WTC11 (cell line): ENCODE data around the gene HTR4.

ENCODE experiments used
- ATF1 ChIP-seq: sonication (generic); formaldehyde crosslinking; IDR thresholded peaks from 2 replicates; pipeline ENCODE4 v1.8.1; 2023; ENCODE audit warnings: mild to moderate bottlenecking, moderate library complexity, missing genetic modification reagents
- ATF2 ChIP-seq: sonication (generic); formaldehyde crosslinking; IDR thresholded peaks from 2 replicates; pipeline ENCODE4 v1.8.1; 2022; ENCODE audit warnings: low read depth, missing genetic modification reagents, borderline replicate concordance
- CTCF ChIP-seq: fragments of 200-600 bp; IDR thresholded peaks from 2 replicates; pipeline ENCODE4 v1.8.0; 2022; ENCODE audit warnings: antibody characterized with exemption
- E2F4 ChIP-seq: sonication (generic); formaldehyde crosslinking; IDR thresholded peaks from 2 replicates; pipeline ENCODE4 v1.8.1; 2022; ENCODE audit warnings: low read depth, mild to moderate bottlenecking, moderate library complexity, missing genetic modification reagents, borderline replicate concordance
- FOXK1 ChIP-seq: sonication (generic); formaldehyde crosslinking; IDR thresholded peaks from 2 replicates; pipeline ENCODE4 v1.8.0; 2022; ENCODE audit warnings: mild to moderate bottlenecking, moderate library complexity, missing genetic modification reagents
- IRF2 ChIP-seq: sonication (generic); formaldehyde crosslinking; IDR thresholded peaks from 2 replicates; pipeline ENCODE4 v1.8.0; 2022; ENCODE audit warnings: low read depth, missing genetic modification reagents, borderline replicate concordance
- MAX ChIP-seq: sonication (generic); formaldehyde crosslinking; IDR thresholded peaks from 2 replicates; pipeline ENCODE4 v1.8.0; 2022; ENCODE audit warnings: mild to moderate bottlenecking, missing genetic modification reagents
- OVOL2 ChIP-seq: fragments of 250-450 bp; sonication (Bioruptor Pico); IDR thresholded peaks from 2 replicates; pipeline ENCODE4 v1.9.0; 2021; ENCODE audit warnings: mild to moderate bottlenecking, borderline replicate concordance
- PRDM15 ChIP-seq: sonication (generic); formaldehyde crosslinking; IDR thresholded peaks from 2 replicates; pipeline ENCODE4 v1.8.0; 2022; ENCODE audit warnings: missing genetic modification reagents
- TCF7 ChIP-seq: sonication (generic); formaldehyde crosslinking; IDR thresholded peaks from 2 replicates; pipeline ENCODE4 v1.8.0; 2022; ENCODE audit warnings: mild to moderate bottlenecking, low read depth, missing genetic modification reagents, moderate library complexity

GRCh38 chr5:148455185-148455584, 199.1 kb downstream of the HTR4 start:
- no peak for TF ChIP-seq CTCF
- no peak for TF ChIP-seq MAX (CRISPR knock-in tag)
- TF ChIP-seq IRF2 (CRISPR knock-in tag) = no peak
- TF ChIP-seq TCF7 (CRISPR knock-in tag) = no peak
- no peak for TF ChIP-seq ATF1 (CRISPR knock-in tag)
- TF ChIP-seq OVOL2 (CRISPR knock-in tag) = no peak
- TF ChIP-seq PRDM15 (CRISPR knock-in tag) = no peak
- TF ChIP-seq ATF2 (CRISPR knock-in tag) = no peak
- TF ChIP-seq E2F4 (CRISPR knock-in tag) = no peak
- no peak for TF ChIP-seq FOXK1
